ENCODE measurements around the gene TGFBR2. TPM values are rescaled to one million over a fixed set of nuclear protein-coding genes. Genes with fewer than 3 reads are reported as not detected.
A peak's percentile ranks its signal among the peaks of the same experiment; 100 is the strongest.

Gene TGFBR2
- total and polyA plus RNA-seq, 2 of the 13 experiments (the other 11 are each of a cell fraction or from before 2014, with no cell fraction given) = 82.2 to 187 TPM

DNA sequence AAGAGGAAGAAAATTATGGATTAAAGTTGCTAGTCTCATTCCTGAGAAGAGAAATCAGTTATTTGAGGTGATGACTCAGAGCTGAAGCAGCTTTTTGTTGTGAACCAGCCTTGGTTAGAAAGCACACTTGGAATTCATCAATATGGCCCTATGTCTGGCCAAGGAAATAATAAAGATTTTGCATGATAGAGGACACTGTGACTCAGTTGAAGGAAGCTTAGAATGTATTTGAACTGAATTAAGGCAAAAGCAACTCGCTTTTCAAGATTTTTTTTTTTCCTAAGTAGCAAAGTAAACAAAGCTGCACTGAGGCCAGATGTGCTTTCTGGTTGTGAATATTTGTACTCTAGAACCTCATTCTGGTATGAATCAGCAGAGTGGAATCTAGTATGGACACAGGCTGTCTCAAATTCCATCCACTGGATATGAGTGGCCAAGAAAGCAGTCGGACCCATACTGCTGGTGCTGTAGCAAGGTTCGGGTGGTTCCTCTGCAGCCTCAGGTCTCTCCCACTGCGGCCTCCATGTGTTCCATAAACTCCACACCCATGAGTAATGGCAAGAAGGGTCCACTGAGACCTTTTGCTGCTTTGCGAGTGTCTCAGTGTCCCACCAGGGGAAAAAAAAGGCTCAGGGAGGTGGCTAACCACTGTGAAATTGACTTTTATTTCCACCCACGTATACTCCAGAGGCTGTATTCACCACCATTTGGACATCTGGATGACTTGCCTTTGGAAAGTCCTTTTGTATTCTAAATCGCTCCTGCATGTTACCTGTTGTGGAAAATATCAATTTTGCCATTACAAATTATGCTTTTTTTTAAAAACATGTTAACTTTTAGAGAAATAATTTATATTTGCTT lies 53.1 kb downstream of the TGFBR2 start (continued):
- TF ChIP-seq, protein P1, sequence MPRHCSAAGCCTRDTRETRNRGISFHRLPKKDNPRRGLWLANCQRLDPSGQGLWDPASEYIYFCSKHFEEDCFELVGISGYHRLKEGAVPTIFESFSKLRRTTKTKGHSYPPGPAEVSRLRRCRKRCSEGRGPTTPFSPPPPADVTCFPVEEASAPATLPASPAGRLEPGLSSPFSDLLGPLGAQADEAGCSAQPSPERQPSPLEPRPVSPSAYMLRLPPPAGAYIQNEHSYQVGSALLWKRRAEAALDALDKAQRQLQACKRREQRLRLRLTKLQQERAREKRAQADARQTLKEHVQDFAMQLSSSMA (CRISPR knock-in tag; IDR thresholded peaks at IDR 0.05) = no peak
- TF ChIP-seq ZNF788 (CRISPR knock-in tag; IDR thresholded peaks at IDR 0.05; ENCODE audit: borderline replicate concordance) = no peak
- TF ChIP-seq ZSCAN21 (CRISPR knock-in tag; IDR thresholded peaks at IDR 0.05; ENCODE audit: borderline replicate concordance) = no peak
- TF ChIP-seq, protein P2, sequence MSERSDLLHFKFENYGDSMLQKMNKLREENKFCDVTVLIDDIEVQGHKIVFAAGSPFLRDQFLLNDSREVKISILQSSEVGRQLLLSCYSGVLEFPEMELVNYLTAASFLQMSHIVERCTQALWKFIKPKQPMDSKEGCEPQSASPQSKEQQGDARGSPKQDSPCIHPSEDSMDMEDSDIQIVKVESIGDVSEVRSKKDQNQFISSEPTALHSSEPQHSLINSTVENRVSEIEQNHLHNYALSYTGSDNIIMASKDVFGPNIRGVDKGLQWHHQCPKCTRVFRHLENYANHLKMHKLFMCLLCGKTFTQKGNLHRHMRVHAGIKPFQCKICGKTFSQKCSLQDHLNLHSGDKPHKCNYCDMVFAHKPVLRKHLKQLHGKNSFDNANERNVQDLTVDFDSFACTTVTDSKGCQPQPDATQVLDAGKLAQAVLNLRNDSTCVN (CRISPR knock-in tag; IDR thresholded peaks at IDR 0.05; ENCODE audit: borderline replicate concordance) = peak; percentile 98
- no peak for TF ChIP-seq SRSF9 (IDR thresholded peaks at IDR 0.05; ENCODE audit: borderline replicate concordance, insufficient read depth, low read depth, low read length, poor library complexity, severe bottlenecking)
- no peak for TF ChIP-seq AGO1 (IDR thresholded peaks at IDR 0.05; ENCODE audit: low read depth, low read length, poor library complexity, severe bottlenecking)
- 0 out of 2 replicates have a peak, but pooled peaks have one; percentile 34 for TF ChIP-seq FOXA1 (IDR thresholded peaks at IDR 0.05)
- TF ChIP-seq FOXA1 (CRISPR knock-in tag; IDR thresholded peaks at IDR 0.05) = 0 out of 2 replicates have a peak, but pooled peaks have one; percentile 38
- no peak for TF ChIP-seq ZBTB38 (CRISPR knock-in tag; IDR thresholded peaks at IDR 0.05)
- TF ChIP-seq RAD21 (CRISPR knock-in tag; IDR thresholded peaks at IDR 0.05) = no peak
- TF ChIP-seq, protein P3, sequence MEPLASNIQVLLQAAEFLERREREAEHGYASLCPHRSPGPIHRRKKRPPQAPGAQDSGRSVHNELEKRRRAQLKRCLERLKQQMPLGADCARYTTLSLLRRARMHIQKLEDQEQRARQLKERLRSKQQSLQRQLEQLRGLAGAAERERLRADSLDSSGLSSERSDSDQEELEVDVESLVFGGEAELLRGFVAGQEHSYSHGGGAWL (CRISPR knock-in tag; IDR thresholded peaks at IDR 0.05) = no peak
- TF ChIP-seq JARID2 (CRISPR knock-in tag; IDR thresholded peaks at IDR 0.05; ENCODE audit: insufficient replicate concordance) = no peak
- peak; percentile 16; the same call in 1 of the 2 replicates for TF ChIP-seq CREM (IDR thresholded peaks at IDR 0.05)
- no peak for TF ChIP-seq CREM (CRISPR knock-in tag; IDR thresholded peaks at IDR 0.05)
- no peak for TF ChIP-seq ZNF451 (CRISPR knock-in tag; IDR thresholded peaks at IDR 0.05)
- TF ChIP-seq SMC3 (IDR thresholded peaks at IDR 0.05; ENCODE audit: low read length) = no peak
- TF ChIP-seq ZFP41 (CRISPR knock-in tag; IDR thresholded peaks at IDR 0.05; ENCODE audit: borderline replicate concordance) = no peak
- TF ChIP-seq ATAD3A (CRISPR knock-in tag; IDR thresholded peaks at IDR 0.05) = no peak
- TF ChIP-seq NFAT5 (CRISPR knock-in tag; IDR thresholded peaks at IDR 0.05) = no peak
- TF ChIP-seq, protein P4, sequence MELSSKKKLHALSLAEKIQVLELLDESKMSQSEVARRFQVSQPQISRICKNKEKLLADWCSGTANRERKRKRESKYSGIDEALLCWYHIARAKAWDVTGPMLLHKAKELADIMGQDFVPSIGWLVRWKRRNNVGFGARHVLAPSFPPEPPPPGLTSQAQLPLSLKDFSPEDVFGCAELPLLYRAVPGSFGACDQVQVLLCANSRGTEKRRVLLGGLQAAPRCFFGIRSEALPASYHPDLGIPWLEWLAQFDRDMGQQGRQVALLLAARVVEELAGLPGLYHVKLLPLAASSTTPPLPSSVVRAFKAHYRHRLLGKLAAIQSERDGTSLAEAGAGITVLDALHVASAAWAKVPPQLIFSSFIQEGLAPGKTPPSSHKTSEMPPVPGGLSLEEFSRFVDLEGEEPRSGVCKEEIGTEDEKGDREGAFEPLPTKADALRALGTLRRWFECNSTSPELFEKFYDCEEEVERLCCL (CRISPR knock-in tag; IDR thresholded peaks at IDR 0.05; ENCODE audit: borderline replicate concordance) = no peak

Data from HepG2 (cell line).